A549 treated with CpdA at 1 μM for 4 hours (cell line): Measurements from ENCODE around the gene MVD. TPM values are rescaled to one million over a fixed set of nuclear protein-coding genes. Genes with fewer than 3 reads are reported as not detected.

ENCODE experiments used
- total RNA-seq: library from RNA; stranded (reverse); fragments of 200-300 nt; extraction: Qiagen RNA extraction; gene quantifications from 5 replicates; pipeline ENCODE4 v1.2.3, GENCODE V29; 2022; ENCODE audit warnings: low read depth

MVD gene
- 21.8 to 25.9 TPM (median 23.9 TPM) in 5 replicates for total RNA-seq

GRCh38 chr16:88662843-88663606 is at the start of gene MVD:
Gene MVD (minus strand): TSS chr16:88663091. CDS start chr16:88663080, 11 bp downstream.

GRCh38 chr16:88706229-88706964 is 43.5 kb upstream of the MVD start, which contains the start of the genes CTU2 and RNF166:
Gene CTU2 (plus strand): TSS chr16:88706503. CDS start chr16:88706531, 28 bp downstream.
Gene RNF166 (minus strand): TSS chr16:88706408. CDS start chr16:88706325, 83 bp downstream.

DNA sequence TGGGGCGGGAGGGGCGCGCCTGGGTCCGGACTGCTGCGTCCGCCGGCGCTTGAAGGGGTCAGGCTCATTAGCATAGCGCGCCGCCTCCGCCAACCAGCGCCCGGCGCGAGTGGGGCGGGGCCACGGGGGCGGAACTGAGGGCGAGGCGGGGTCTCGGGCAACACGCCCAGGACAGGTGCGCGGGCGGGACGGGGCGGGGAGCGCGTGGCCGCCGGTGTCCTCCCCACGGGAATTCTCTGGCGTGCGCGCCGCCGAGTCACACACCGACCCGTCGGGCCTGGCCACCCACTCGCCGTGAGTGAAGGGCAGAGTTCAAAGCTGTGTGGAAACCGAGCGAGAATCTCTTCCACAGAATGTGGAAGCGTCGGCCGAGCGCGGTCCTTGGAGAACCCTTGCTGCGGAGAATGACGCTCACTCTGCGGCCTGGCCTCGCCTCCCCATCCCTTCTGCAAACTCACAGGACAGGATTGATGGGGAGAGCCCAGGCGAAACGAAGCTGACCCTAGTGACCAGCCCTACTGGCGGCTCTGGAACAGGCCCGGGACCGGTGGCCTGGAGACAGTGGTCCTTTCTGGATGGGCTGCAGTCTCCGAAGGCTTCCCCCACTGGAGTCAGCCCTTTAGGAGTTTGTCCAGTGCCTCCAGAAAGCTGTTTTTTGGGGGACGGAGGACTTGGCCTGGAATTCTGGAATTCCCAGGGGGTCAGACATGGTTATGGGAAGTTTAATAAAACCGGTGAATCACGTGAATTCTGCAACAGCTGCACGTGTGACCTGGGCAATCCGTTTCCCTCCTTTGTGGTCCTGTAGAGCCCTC is 23.8 kb upstream of the MVD start, which contains the start of gene SNAI3:
Gene SNAI3, minus strand, starts transcription at position 69 of the 815 bp plus-strand sequence. CDS start 101 bp downstream, outside the sequence.

GRCh38 chr16:88650749-88651275 is 12.1 kb downstream of the MVD start, which contains the start of gene CYBA:
Gene CYBA (minus strand): TSS chr16:88651053. CDS start chr16:88651013, 40 bp downstream.

GRCh38 chr16:88638323-88639230 is 24.3 kb downstream of the MVD start, which contains the start of gene IL17C:
Gene IL17C (plus strand): TSS chr16:88638572. CDS start chr16:88638642, 70 bp downstream.

Other genes starting within 250 kb of the MVD start
- 5.8 to 8.8 TPM (median 8.7 TPM) in 5 replicates for gene ZFPM1, start 209.8 kb downstream of the MVD start, total RNA-seq
- 50.1 to 59.2 TPM (median 54.0 TPM) in 5 replicates for gene ZC3H18, start 92.7 kb downstream of the MVD start, total RNA-seq
- not detected in 5 replicates for gene IL17C, start 24.5 kb downstream of the MVD start, total RNA-seq
- 211 to 299 TPM (median 285 TPM) in 5 replicates for gene CYBA, start 12.0 kb downstream of the MVD start, total RNA-seq
- gene SNAI3, start 23.4 kb upstream of the MVD start, total RNA-seq, result 0.08 to 0.21 TPM (median 0.14 TPM) in 4 of 5 replicates, not detected in the other
- gene RNF166, start 43.3 kb upstream of the MVD start, total RNA-seq, result 10.9 to 19.8 TPM (median 16.0 TPM) in 5 replicates
- 23.1 to 33.9 TPM (median 31.1 TPM) in 5 replicates for gene CTU2, start 43.4 kb upstream of the MVD start, total RNA-seq
- 101 to 160 TPM (median 136 TPM) in 5 replicates for gene PIEZO1, start 122.1 kb upstream of the MVD start, total RNA-seq
- 26.1 to 35.8 TPM (median 33.5 TPM) in 5 replicates for gene CDT1, start 140.7 kb upstream of the MVD start, total RNA-seq
- gene APRT, start 148.8 kb upstream of the MVD start, total RNA-seq, result 285 to 417 TPM (median 377 TPM) in 5 replicates
- gene GALNS, start 193.9 kb upstream of the MVD start, total RNA-seq, result 34.8 to 50.0 TPM (median 48.7 TPM) in 5 replicates
- 99.5 to 121 TPM (median 109 TPM) in 5 replicates for gene TRAPPC2L, start 194.0 kb upstream of the MVD start, total RNA-seq
- not detected in 5 replicates for gene PABPN1L, start 203.6 kb upstream of the MVD start, total RNA-seq